Measurements from ENCODE around the gene GASK1A. TPM values are rescaled to one million over a fixed set of nuclear protein-coding genes. Genes with fewer than 3 reads are reported as not detected.

The GASK1A gene
- total and polyA plus RNA-seq, 2 donors (not counting 3 experiments of a cell fraction or from before 2014, with no cell fraction given): 0.04 TPM; not detected in 1

- ChIA-PET CTCF (interaction anchor here (1.5 kb wide), 1 partner anchor 19 kb away, joined by 3 read pairs; no protein-coding TSS in a partner anchor), POLR2A (no interaction called here)
- no peaks in the 10 kb centered on the region for H3K9me1 ChIP-seq (replicated peaks; ENCODE audit: control insufficient read depth, extremely low read depth, insufficient read depth, low read length)
- H4K20me1 ChIP-seq (replicated peaks; ENCODE audit: control insufficient read depth, extremely low read depth, insufficient read depth, low read length): no peaks in the 10 kb centered on the region
- H3K27ac ChIP-seq (ENCODE audit: insufficient read depth, low read depth, low read length): no peak overlapping the region
- H3K79me2 ChIP-seq (ENCODE audit: control insufficient read depth, insufficient read depth, low read length): no peaks in the 10 kb centered on the region
- no peak overlapping the region for H2AFZ ChIP-seq (ENCODE audit: low read depth, low read length)
- DNase-seq (ENCODE audit: low read depth, low spot score) (no peak), FAIRE-seq (no peak)
- no peak overlapping the region for H3K4me3 ChIP-seq (replicated peaks in 1 of 3; ENCODE audit: insufficient read depth in 1 of 3, low read depth in 1 of 3, low read length in 3 of 3)
- no peak for TF ChIP-seq MAX (IDR thresholded peaks at IDR 0.05; ENCODE audit: insufficient read depth, insufficient read length)
- no peak for TF ChIP-seq JUN (IDR thresholded peaks at IDR 0.05; ENCODE audit: borderline replicate concordance, insufficient read depth, insufficient read length, low read depth)
- TF ChIP-seq CTCF (IDR thresholded peaks at IDR 0.05; ENCODE audit: extremely low read depth in 1 of 2, insufficient read depth in 1 of 2, low read depth in 1 of 2, low read length in 2 of 2): no peak
- no peak for TF ChIP-seq EZH2 (IDR thresholded peaks at IDR 0.05; ENCODE audit: borderline replicate concordance, low read depth, low read length, severe bottlenecking)
- TF ChIP-seq GATA2 (IDR thresholded peaks at IDR 0.05; ENCODE audit: insufficient read depth, insufficient read length, low read depth, low read length): no peak
- no peak for TF ChIP-seq FOS (IDR thresholded peaks at IDR 0.05; ENCODE audit: borderline replicate concordance, insufficient read depth, low read length)
- no peaks in the 10 kb centered on the region for H3K9me3 ChIP-seq (replicated peaks; ENCODE audit: control insufficient read depth, insufficient read depth, low read length)
- no TSS peak for BruUV-seq (replicated peaks)
- H3K4me1 ChIP-seq (ENCODE audit: control insufficient read depth, extremely low read depth, insufficient read depth, low read length): no peaks in the 10 kb centered on the region
- H3K27me3 ChIP-seq (ENCODE audit: control insufficient read depth in 2 of 2, insufficient read depth in 2 of 2, low read length in 2 of 2): peaks cover 2 to 3% of the 10 kb centered on the region in 2 experiments
- intact Hi-C loops (cut with micrococcal nuclease): no loop called here
- no peak overlapping the region for H3K9ac ChIP-seq (replicated peaks; ENCODE audit: extremely low read depth, insufficient read depth, low read length)
- no peak overlapping the region for H3K4me2 ChIP-seq (ENCODE audit: insufficient read depth, low read length)
- no peaks in the 10 kb centered on the region for H3K36me3 ChIP-seq (ENCODE audit: control insufficient read depth in 2 of 2, extremely low read depth in 1 of 2, insufficient read depth in 2 of 2, low read length in 2 of 2)
- dilution Hi-C loops (cut with MboI; ENCODE audit: extremely low pct_ligation_motif_present, low sequenced_read_pairs): no loop called here
Measured at GRCh38 chr3:43006825-43007224, 27.7 kb downstream of the GASK1A start.

All from endothelial cell of umbilical vein (primary cell).